ENCODE data around the gene FRAT1. TPM values are rescaled to one million over a fixed set of nuclear protein-coding genes. Genes with fewer than 3 reads are reported as not detected.
"Not testable (repeated sequence)": the region's sequence is repeated elsewhere in the genome, so short reads cannot be mapped to it uniquely, and the experiment has no call there.

The FRAT1 gene, protein sequence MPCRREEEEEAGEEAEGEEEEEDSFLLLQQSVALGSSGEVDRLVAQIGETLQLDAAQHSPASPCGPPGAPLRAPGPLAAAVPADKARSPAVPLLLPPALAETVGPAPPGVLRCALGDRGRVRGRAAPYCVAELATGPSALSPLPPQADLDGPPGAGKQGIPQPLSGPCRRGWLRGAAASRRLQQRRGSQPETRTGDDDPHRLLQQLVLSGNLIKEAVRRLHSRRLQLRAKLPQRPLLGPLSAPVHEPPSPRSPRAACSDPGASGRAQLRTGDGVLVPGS
- 1.8 and 2.3 TPM in 2 replicates for total RNA-seq (2014; rRNA removed; shearing (Covaris generic))

DNA sequence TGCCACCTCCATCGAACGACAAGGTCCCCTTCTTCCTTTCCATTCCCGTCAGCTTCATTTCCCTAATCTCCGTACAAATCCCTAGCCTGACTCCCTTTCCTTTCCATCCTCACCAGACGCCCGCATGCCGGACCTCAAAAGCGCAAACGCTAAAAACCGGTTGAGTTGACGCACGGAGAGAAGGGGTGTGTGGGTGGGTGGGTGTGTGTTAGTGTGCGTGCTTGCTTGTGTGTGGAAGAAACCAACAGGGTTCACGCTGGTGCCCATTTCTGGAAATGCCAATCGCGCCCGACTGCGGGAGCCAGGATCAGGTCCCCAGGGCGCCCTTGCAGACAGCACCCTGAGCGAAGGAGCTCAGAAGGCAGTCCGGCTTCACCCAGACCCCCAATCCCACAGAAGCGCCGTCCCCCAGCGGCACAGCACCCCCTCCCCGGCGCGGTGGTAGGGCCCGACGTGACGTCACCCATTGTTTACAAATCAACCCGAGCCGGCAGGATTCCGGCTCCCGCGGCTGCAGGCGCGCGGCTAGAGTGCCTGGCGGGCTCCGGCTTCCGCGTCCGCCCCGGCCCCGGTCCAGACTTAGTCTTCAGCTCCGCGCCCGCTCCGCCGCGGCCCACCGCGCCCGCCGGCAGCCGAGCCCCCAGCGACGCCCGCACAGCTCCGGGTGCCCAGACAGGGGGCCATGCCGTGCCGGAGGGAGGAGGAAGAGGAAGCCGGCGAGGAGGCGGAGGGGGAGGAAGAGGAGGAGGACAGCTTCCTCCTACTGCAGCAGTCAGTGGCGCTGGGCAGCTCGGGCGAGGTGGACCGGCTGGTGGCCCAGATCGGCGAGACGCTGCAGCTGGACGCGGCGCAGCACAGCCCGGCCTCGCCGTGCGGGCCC lies at the start of gene FRAT1:
FRAT1 (plus strand) TSS at position 500 of the 880 bp plus-strand sequence; CDS start at position 683, 183 bp downstream.
- DNase-seq (ENCODE audit: low spot score), result peak; percentile 77

GRCh38 chr10:97270523-97271154 lies 48.4 kb upstream of the FRAT1 start:
- no peak for DNase-seq (ENCODE audit: low spot score)

- no peak for DNase-seq (ENCODE audit: low spot score)
Observed at GRCh38 chr10:97273700-97274099, 45.4 kb upstream of the FRAT1 start.

DNA sequence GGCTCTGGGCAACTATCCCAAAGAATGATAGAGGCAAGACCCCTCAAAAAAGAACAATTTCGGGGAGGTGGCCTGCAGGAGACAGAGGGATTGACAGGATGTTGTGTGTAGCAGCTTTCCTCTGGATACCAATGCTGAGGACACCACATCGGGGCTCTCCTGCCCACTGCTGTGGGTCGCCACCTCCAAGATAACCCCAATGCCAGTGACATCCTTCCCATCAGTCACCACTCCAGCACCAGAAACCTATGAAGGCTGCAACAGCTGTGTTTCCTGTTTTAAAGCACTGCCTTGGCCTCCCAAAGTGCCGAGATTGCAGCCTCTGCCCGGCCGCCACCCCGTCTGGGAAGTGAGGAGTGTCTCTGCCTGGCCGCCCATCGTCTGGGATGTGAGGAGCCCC lies 44.2 kb upstream of the FRAT1 start:
- DNase-seq (ENCODE audit: low spot score), result no peak

GRCh38 chr10:97277551-97277950 lies 41.5 kb upstream of the FRAT1 start:
- no peak for DNase-seq (ENCODE audit: low spot score)

GRCh38 chr10:97278491-97278989 lies 40.5 kb upstream of the FRAT1 start:
- DNase-seq (ENCODE audit: low spot score), result peak; percentile 35

- DNase-seq (ENCODE audit: low spot score), result no peak
Observed at GRCh38 chr10:97279121-97279815, 39.8 kb upstream of the FRAT1 start.

GRCh38 chr10:97280783-97281182 lies 38.3 kb upstream of the FRAT1 start:
- no peak for DNase-seq (ENCODE audit: low spot score)

DNA sequence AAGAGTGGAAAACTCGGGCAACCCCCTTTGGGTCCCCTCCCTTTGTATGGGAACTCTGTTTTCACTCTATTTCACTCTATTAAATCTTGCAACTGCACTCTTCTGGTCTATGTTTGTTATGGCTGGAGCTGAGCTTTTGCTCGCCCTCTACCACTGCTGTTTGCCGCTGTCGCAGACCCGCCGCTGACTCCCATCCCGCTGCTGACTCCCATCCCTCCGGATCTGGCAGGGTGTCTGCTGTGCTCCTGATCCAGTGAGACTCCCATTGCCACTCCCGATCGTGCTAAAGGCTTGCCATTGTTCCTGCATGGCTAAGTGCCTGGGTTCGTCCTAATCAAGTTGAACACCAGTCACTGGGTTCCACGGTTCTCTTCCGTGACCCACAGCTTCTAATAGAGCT lies 29.0 kb upstream of the FRAT1 start:
- DNase-seq (ENCODE audit: low spot score), result not testable (repeated sequence)

- not testable (repeated sequence) for DNase-seq (ENCODE audit: low spot score)
Observed at GRCh38 chr10:97290576-97291356, 28.3 kb upstream of the FRAT1 start.

DNA sequence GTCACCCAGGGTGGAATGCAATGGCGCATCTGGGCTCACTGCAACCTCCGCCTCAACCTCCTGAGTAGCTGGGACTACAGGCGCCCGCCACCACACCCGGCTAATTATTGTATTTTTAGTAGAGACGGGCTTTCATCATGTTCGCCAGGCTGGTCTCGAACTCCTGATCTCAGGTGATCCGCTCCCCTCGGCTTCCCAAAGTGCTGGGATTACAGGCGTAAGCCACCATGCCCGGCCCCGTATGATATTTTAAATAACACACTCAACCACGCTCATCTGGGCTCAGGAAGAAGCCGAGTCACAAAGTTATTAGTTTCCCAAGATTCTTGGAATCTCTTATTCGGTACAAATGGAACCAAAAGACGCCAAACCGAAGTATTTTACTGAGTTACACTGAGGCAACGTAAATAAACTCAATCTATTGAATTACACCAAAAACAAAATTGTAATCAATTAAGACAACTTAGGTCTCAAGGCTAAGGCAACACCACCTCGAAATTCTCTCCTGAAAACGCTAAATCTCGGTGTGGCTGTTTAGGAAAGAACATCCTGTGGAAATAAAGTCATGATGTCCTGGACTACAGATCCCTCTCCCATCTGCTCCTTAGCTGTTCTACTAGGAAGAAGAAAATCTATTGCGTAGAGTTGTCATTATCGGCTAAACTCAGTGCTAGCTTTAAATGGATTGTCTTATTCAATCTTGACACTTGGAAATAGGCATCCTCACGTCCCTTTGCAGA lies 27.5 kb upstream of the FRAT1 start:
- DNase-seq (ENCODE audit: low spot score), result no peak

GRCh38 chr10:97292097-97292861 lies 26.8 kb upstream of the FRAT1 start, which contains the start of gene ARHGAP19:
TSS of gene ARHGAP19 (minus strand) at chr10:97292637. CDS start at chr10:97292627, 10 bp downstream.
- DNase-seq (ENCODE audit: low spot score), result peak; percentile 99

DNA sequence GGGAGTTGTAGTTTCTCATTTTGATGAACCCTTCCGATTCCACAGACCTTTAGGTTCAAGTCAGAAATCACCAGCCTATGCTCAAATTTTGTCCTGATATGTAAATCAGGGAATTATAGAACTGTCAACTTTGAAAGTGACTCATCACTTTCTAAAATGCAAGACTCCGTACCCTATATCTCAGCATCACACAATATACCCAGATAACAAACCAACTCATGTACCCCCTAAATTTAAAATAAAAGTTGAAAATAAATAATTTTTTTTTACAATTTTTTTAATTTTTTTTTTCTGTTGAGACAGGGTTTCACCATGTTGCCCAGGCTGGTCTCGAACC lies 26.2 kb upstream of the FRAT1 start:
- DNase-seq (ENCODE audit: low spot score), result no peak

DNA sequence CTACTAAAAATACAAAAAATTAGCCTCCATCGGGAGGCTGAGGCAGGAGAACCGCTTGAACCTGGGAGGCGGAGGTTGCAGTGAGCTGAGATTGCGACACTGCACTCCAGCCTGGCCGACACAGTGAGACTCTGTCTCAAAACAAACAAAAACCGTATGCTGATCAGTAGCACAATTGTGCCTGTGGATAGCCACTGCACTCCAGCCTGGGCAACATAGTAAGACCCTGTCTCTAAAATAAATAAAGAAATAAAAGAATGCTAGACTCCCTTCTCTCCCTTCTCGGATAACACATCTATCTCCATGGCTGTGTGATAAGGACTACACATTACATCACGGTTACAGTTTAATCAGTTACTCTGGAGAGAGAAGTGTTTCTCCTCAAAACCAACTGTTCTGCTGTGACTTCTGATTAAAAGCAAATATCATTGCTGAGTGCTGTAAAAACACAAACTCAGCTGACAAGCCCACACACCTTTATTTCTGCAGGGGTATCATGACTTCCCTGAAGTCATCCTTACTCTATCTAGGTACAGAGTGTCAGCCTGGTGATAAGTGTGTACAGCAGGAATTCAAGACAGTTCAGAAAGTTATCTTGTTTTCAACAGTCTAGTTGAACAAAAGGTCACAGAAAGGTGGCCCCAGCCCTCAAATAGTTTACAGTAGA lies 21.4 kb upstream of the FRAT1 start:
- no peak for DNase-seq (ENCODE audit: low spot score)

DNA sequence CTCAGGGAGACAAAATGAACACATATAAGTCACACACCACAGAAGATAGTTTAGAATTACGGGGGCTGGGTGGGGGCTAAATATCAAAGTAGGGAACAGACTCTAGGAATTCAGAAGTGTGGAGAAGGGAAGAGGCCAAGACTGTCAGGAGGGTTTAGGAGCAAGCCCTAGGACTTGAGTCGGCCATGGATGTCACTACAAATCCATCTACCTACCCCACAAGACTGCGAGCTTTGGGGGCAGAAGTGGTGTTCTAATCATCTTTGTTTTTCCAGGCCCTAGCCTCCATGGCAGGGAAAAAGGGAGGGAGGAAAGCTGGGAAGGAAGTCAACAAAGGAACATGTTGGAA lies 20.9 kb upstream of the FRAT1 start:
- no peak for DNase-seq (ENCODE audit: low spot score)

GRCh38 chr10:97300980-97301379 lies 18.1 kb upstream of the FRAT1 start:
- no peak for DNase-seq (ENCODE audit: low spot score)

DNA sequence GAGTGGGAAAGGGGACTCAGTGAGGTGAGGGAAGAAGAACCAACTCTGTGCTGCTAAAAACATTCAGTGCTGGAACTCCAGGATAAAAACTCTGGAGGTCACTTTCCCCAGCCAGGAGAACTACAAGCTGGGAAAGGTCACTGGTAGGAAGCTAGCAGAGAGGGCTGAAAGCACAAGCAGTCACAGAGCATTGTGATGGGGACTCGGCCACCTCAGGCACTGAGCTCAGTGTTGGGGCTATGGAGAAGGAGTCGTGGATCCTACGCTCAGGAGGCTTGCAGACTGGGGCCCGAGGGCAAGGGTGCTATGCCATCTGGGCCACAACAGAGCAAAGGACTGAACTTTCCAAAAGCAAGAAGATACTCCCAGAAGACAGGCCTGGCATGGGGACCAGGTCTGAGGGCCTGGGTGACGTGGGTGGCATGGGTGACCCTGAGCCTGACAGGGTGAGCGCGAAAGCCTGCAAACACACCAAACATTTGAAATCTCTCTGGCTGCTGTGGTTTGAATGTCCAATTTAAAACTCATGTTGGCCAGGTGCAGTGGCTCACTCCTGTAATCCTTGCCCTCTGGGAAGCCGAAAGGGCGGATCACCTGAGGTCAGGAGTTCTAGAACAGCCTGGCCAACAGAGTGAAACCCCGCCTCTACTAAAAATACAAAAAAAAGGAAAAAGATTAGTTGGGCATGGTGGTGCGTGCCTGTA lies 16.8 kb upstream of the FRAT1 start:
- no peak for DNase-seq (ENCODE audit: low spot score)

GRCh38 chr10:97307441-97307840 lies 11.6 kb upstream of the FRAT1 start:
- no peak for DNase-seq (ENCODE audit: low spot score)
